HEK293 (cell line): Measurements from ENCODE around the gene SCN5A.

Experiments
- CTCF ChIA-PET: fragments of 350-600 bp; formaldehyde crosslinking; extraction: SDS; loops from one replicate; lab custom pipeline; 2021; ENCODE audit warnings: antibody characterized with exemption; lab: Yijun Ruan, JAX
- POLR2A ChIA-PET: fragments of 300-600 bp; formaldehyde crosslinking; extraction: SDS; loops from one replicate; lab custom pipeline; 2020; ENCODE audit warnings: antibody characterized with exemption, inconsistent platforms; lab: Yijun Ruan, JAX
- H3K27ac ChIP-seq: fragments of 200-500 bp; sonication (Bioruptor generic); 2 replicates; pipeline ENCODE4 v1.5.1; 2014; ENCODE audit warnings: low read depth, low read length, control low read depth, inconsistent platforms; ENCODE audit errors: extremely low read depth
- H3K36me3 ChIP-seq, 2 experiments: fragments of 200-500 bp in 1 of 2; sonication (Bioruptor generic) in 1 of 2; 1 replicate in 1 of 2; 2 replicates in 1 of 2; pipeline ENCODE4 v1.5.1; 2014 to 2017; ENCODE audit warnings: inconsistent platforms in 2 of 2, low read length in 2 of 2; ENCODE audit not compliant: control insufficient read depth in 2 of 2, insufficient read depth in 1 of 2
- H3K4me1 ChIP-seq: fragments of 200-500 bp; sonication (Bioruptor generic); 2 replicates; pipeline ENCODE4 v1.5.1; 2014; ENCODE audit warnings: mild to moderate bottlenecking, low read length, inconsistent platforms; ENCODE audit not compliant: control insufficient read depth, insufficient read depth
- H3K4me3 ChIP-seq: 2 replicates; pipeline ENCODE4 v1.5.1; 2011; ENCODE audit warnings: low read depth, mild to moderate bottlenecking, control low read depth, low read length, moderate library complexity
- H3K9me3 ChIP-seq: fragments of 200-500 bp; sonication (Bioruptor generic); 2 replicates; pipeline ENCODE4 v1.5.1; 2014; ENCODE audit warnings: low read depth, low read length, inconsistent platforms; ENCODE audit not compliant: control insufficient read depth, insufficient read depth
- HOXC10 ChIP-seq: sonication (generic); formaldehyde crosslinking; IDR thresholded peaks from 2 replicates; pipeline ENCODE4 v1.8.1; 2023; ENCODE audit warnings: mild to moderate bottlenecking, missing genetic modification reagents
- KLF10 ChIP-seq: fragments of 450-650 bp; IDR thresholded peaks from 2 replicates; pipeline ENCODE4 v1.5.1; 2018; ENCODE audit warnings: missing biosample characterization, mild to moderate bottlenecking, missing genetic modification characterization
- MZF1 ChIP-seq: fragments of 450-650 bp; formaldehyde crosslinking; IDR thresholded peaks from 2 replicates; pipeline ENCODE4 v1.5.1; 2017; ENCODE audit warnings: missing biosample characterization, missing genetic modification characterization, borderline replicate concordance
- OSR2 ChIP-seq: fragments of 450-650 bp; formaldehyde crosslinking; IDR thresholded peaks from 2 replicates; pipeline ENCODE4 v1.5.1; 2016; ENCODE audit warnings: missing biosample characterization, missing genetic modification characterization
- OVOL3 ChIP-seq: fragments of 450-650 bp; formaldehyde crosslinking; IDR thresholded peaks from 2 replicates; pipeline ENCODE4 v1.5.1; 2016; ENCODE audit warnings: missing biosample characterization, missing genetic modification characterization
- PRDM4 ChIP-seq: fragments of 450-650 bp; formaldehyde crosslinking; IDR thresholded peaks from 2 replicates; pipeline ENCODE4 v1.5.1; 2017; ENCODE audit warnings: missing biosample characterization, missing genetic modification characterization
- RBAK ChIP-seq: fragments of 450-650 bp; formaldehyde crosslinking; IDR thresholded peaks from 2 replicates; pipeline ENCODE4 v1.5.1; 2016; ENCODE audit warnings: missing biosample characterization, missing genetic modification characterization
- REST ChIP-seq: fragments of 450-650 bp; formaldehyde crosslinking; IDR thresholded peaks from 2 replicates; pipeline ENCODE4 v1.5.1; 2016; ENCODE audit warnings: missing biosample characterization, missing genetic modification characterization
- SP2 ChIP-seq: fragments of 450-650 bp; formaldehyde crosslinking; IDR thresholded peaks from 2 replicates; pipeline ENCODE4 v1.5.1; 2016; ENCODE audit warnings: missing biosample characterization, missing genetic modification characterization
- YY2 ChIP-seq: fragments of 450-650 bp; formaldehyde crosslinking; IDR thresholded peaks from 2 replicates; pipeline ENCODE4 v1.5.1; 2016; ENCODE audit warnings: missing biosample characterization, missing genetic modification characterization
- ZBTB10 ChIP-seq: fragments of 450-650 bp; formaldehyde crosslinking; IDR thresholded peaks from 2 replicates; pipeline ENCODE4 v1.5.1; 2016; ENCODE audit warnings: missing biosample characterization, missing genetic modification characterization
- ZBTB8A ChIP-seq: fragments of 450-650 bp; formaldehyde crosslinking; IDR thresholded peaks from 2 replicates; pipeline ENCODE4 v1.5.1; 2016; ENCODE audit warnings: missing biosample characterization, missing genetic modification characterization
- ZFP41 ChIP-seq: fragments of 450-650 bp; formaldehyde crosslinking; IDR thresholded peaks from 2 replicates; pipeline ENCODE4 v1.5.1; 2016; ENCODE audit warnings: missing biosample characterization, missing genetic modification characterization, borderline replicate concordance
- ZNF132 ChIP-seq: fragments of 450-650 bp; formaldehyde crosslinking; IDR thresholded peaks from 2 replicates; pipeline ENCODE4 v1.5.1; 2017; ENCODE audit warnings: missing biosample characterization, missing genetic modification characterization, borderline replicate concordance
- ZNF146 ChIP-seq: fragments of 450-650 bp; formaldehyde crosslinking; IDR thresholded peaks from 2 replicates; pipeline ENCODE4 v1.5.1; 2016; ENCODE audit warnings: missing biosample characterization, missing genetic modification characterization
- ZNF169 ChIP-seq: fragments of 450-650 bp; formaldehyde crosslinking; IDR thresholded peaks from 2 replicates; pipeline ENCODE4 v1.5.1; 2016; ENCODE audit warnings: missing biosample characterization, missing genetic modification characterization
- ZNF19 ChIP-seq: fragments of 450-650 bp; formaldehyde crosslinking; IDR thresholded peaks from 2 replicates; pipeline ENCODE4; 2016; ENCODE audit warnings: missing biosample characterization, missing genetic modification characterization, low read depth
- ZNF248 ChIP-seq: fragments of 450-650 bp; formaldehyde crosslinking; IDR thresholded peaks from 2 replicates; pipeline ENCODE4 v1.5.1; 2017; ENCODE audit warnings: missing biosample characterization, missing genetic modification characterization
- ZNF350 ChIP-seq: fragments of 450-650 bp; formaldehyde crosslinking; IDR thresholded peaks from 2 replicates; pipeline ENCODE4 v1.5.0; 2017; ENCODE audit warnings: missing biosample characterization, mild to moderate bottlenecking, missing genetic modification characterization
- ZNF354C ChIP-seq: fragments of 450-650 bp; formaldehyde crosslinking; IDR thresholded peaks from 2 replicates; pipeline ENCODE4 v1.5.1; 2016; ENCODE audit warnings: missing biosample characterization, missing genetic modification characterization, low read depth, borderline replicate concordance
- ZNF513 ChIP-seq: fragments of 450-650 bp; IDR thresholded peaks from 2 replicates; pipeline ENCODE4 v1.5.1; 2018; ENCODE audit warnings: missing biosample characterization, missing genetic modification characterization
- ZNF514 ChIP-seq: fragments of 450-650 bp; formaldehyde crosslinking; IDR thresholded peaks from 2 replicates; pipeline ENCODE4 v1.5.1; 2016; ENCODE audit warnings: missing biosample characterization, missing genetic modification characterization
- ZNF560 ChIP-seq: fragments of 450-650 bp; formaldehyde crosslinking; IDR thresholded peaks from 2 replicates; pipeline ENCODE4 v1.5.1; 2017; ENCODE audit warnings: missing biosample characterization, missing genetic modification characterization, borderline replicate concordance
- ZNF585B ChIP-seq: fragments of 450-650 bp; formaldehyde crosslinking; IDR thresholded peaks from 2 replicates; pipeline ENCODE4 v1.5.1; 2016; ENCODE audit warnings: missing biosample characterization, missing genetic modification characterization
- ZNF624 ChIP-seq: fragments of 450-650 bp; formaldehyde crosslinking; IDR thresholded peaks from 2 replicates; pipeline ENCODE4 v1.5.1; 2017; ENCODE audit warnings: missing biosample characterization, missing genetic modification characterization
- ZNF626 ChIP-seq: fragments of 450-650 bp; sonication (Bioruptor Pico); formaldehyde crosslinking; IDR thresholded peaks from 2 replicates; pipeline ENCODE4 v1.5.1; 2018; ENCODE audit warnings: missing biosample characterization, missing genetic modification characterization, inconsistent platforms
- ZNF629 ChIP-seq: fragments of 450-650 bp; formaldehyde crosslinking; IDR thresholded peaks from 2 replicates; pipeline ENCODE4 v1.5.1; 2017; ENCODE audit warnings: missing biosample characterization, missing genetic modification characterization
- ZNF76 ChIP-seq: fragments of 450-650 bp; formaldehyde crosslinking; IDR thresholded peaks from 2 replicates; pipeline ENCODE4; 2016; ENCODE audit warnings: low read depth, missing biosample characterization, missing genetic modification characterization, borderline replicate concordance
- ZNF837 ChIP-seq: fragments of 450-650 bp; formaldehyde crosslinking; IDR thresholded peaks from 2 replicates; pipeline ENCODE4 v1.5.1; 2016; ENCODE audit warnings: missing biosample characterization, missing genetic modification characterization

SCN5A gene

GRCh38 chr3:38687321-38687720 lies 37.8 kb upstream of the SCN5A start:
- CTCF ChIA-PET = interaction anchor here (0.6 to 0.8 kb wide), 3 partner anchors 8 to 655 kb away, joined by 3 to 4 read pairs (median 4); no protein-coding TSS in a partner anchor
- H3K36me3 ChIP-seq = no peaks in the 10 kb centered on the region
- POLR2A ChIA-PET = no interaction called here
- TF ChIP-seq ZBTB8A (tag by site-specific recombination) = no peak
- TF ChIP-seq ZNF624 (tag by site-specific recombination) = no peak
- no peak for TF ChIP-seq ZNF629 (tag by site-specific recombination)
- no peak for TF ChIP-seq ZFP41
- no peak for TF ChIP-seq KLF10 (tag by site-specific recombination)
- no peak for TF ChIP-seq OVOL3 (tag by site-specific recombination)
- TF ChIP-seq ZNF560 (tag by site-specific recombination) = no peak
- TF ChIP-seq ZNF514 = no peak
- no peak for TF ChIP-seq OSR2
- no peak for TF ChIP-seq ZBTB10 (tag by site-specific recombination)
- no peak for TF ChIP-seq REST (tag by site-specific recombination)
- no peak for TF ChIP-seq PRDM4 (tag by site-specific recombination)
- TF ChIP-seq RBAK (tag by site-specific recombination) = no peak
- TF ChIP-seq ZNF169 (tag by site-specific recombination) = no peak
- TF ChIP-seq ZNF513 (tag by site-specific recombination) = no peak
- no peak for TF ChIP-seq ZNF585B
- TF ChIP-seq, all 188 proteins: peak for 0
- Histone ChIP-seq H3K4me3 (no peak overlapping the region), H3K9me3 (no peaks in the 10 kb centered on the region), H3K27ac (no peak overlapping the region), H3K4me1 (no peaks in the 10 kb centered on the region)

- ChIA-PET CTCF (no interaction called here), POLR2A (no interaction called here)
- Histone ChIP-seq H3K4me3 (no peak overlapping the region), H3K36me3 (no peaks in the 10 kb centered on the region), H3K27ac (no peak overlapping the region), H3K9me3 (no peaks in the 10 kb centered on the region), H3K4me1 (no peaks in the 10 kb centered on the region)
- TF ChIP-seq HOXC10 (CRISPR knock-in tag) = no peak
- no peak for TF ChIP-seq YY2
- TF ChIP-seq ZNF76 = no peak
- no peak for TF ChIP-seq MZF1 (tag by site-specific recombination)
- TF ChIP-seq ZNF146 (tag by site-specific recombination) = no peak
- no peak for TF ChIP-seq SP2
- TF ChIP-seq ZNF248 = no peak
- no peak for TF ChIP-seq ZNF132
- TF ChIP-seq ZNF350 (tag by site-specific recombination) = no peak
- no peak for TF ChIP-seq ZNF354C (tag by site-specific recombination)
- no peak for TF ChIP-seq ZNF837
- TF ChIP-seq OSR2 = no peak
- TF ChIP-seq ZNF626 (tag by site-specific recombination) = no peak
- TF ChIP-seq ZNF19 (tag by site-specific recombination) = no peak
These were observed 35.1 kb upstream of the SCN5A start for GRCh38 chr3:38684546-38684945.
